Measurements from ENCODE around the gene VBP1.
A peak's percentile ranks its signal among the peaks of the same experiment; 100 is the strongest.
"Not testable (repeated sequence)": the region's sequence is repeated elsewhere in the genome, so short reads cannot be mapped to it uniquely, and the experiment has no call there.

The VBP1 gene

GRCh38 chrX:155259752-155260151 is 43.5 kb downstream of the VBP1 start:
- no peak for FAIRE-seq

GRCh38 chrX:155262970-155263754 is 46.9 kb downstream of the VBP1 start:
- FAIRE-seq (no peak), DNase-seq (ENCODE audit: insufficient read length, low spot score) (no peak)
- TF ChIP-seq SPI1 (IDR thresholded peaks at IDR 0.05; ENCODE audit: low read depth, low read length) (no peak), TAF1 (IDR thresholded peaks at IDR 0.05; ENCODE audit: low read depth, low read length) (no peak), POU2F2 (IDR thresholded peaks at IDR 0.05; ENCODE audit: low read depth, low read length) (no peak), POLR2A (IDR thresholded peaks at IDR 0.05; ENCODE audit: low read depth, low read length) (no peak), PAX5 (IDR thresholded peaks at IDR 0.05; ENCODE audit: insufficient read depth, low read length, severe bottlenecking) (no peak), POLR2AphosphoS5 (IDR thresholded peaks at IDR 0.05; ENCODE audit: low read depth, low read length) (no peak)

More at GRCh38 chrX:155259752-155260151, 43.5 kb downstream of the VBP1 start:
- DNase-seq (ENCODE audit: insufficient read length, low spot score): no peak
- TF ChIP-seq TAF1 (IDR thresholded peaks at IDR 0.05; ENCODE audit: low read depth, low read length): no peak

- TF ChIP-seq POLR2AphosphoS5 (IDR thresholded peaks at IDR 0.05; ENCODE audit: low read depth, low read length) (peak; percentile 32; the same call in 1 of the 2 replicates), PAX5 (IDR thresholded peaks at IDR 0.05; ENCODE audit: insufficient read depth, low read length, severe bottlenecking) (no peak)
- peak; percentile 22 for DNase-seq (ENCODE audit: insufficient read length, low spot score)
- peak; percentile 99 for FAIRE-seq
Measured at GRCh38 chrX:155263854-155264628, 47.8 kb downstream of the VBP1 start, which contains the start of gene RAB39B. TSS of gene RAB39B (minus strand) at chrX:155264491. CDS start at chrX:155264288, 203 bp downstream.

GRCh38 chrX:155266439-155266838 is 50.2 kb downstream of the VBP1 start:
- TF ChIP-seq POLR2A (IDR thresholded peaks at IDR 0.05; ENCODE audit: low read depth, low read length): no peak
- no peak for TF ChIP-seq POLR2AphosphoS5 (IDR thresholded peaks at IDR 0.05; ENCODE audit: low read depth, low read length)
- TF ChIP-seq POU2F2 (IDR thresholded peaks at IDR 0.05; ENCODE audit: low read depth, low read length): no peak
- no peak for TF ChIP-seq TAF1 (IDR thresholded peaks at IDR 0.05; ENCODE audit: low read depth, low read length)
- no peak for TF ChIP-seq SPI1 (IDR thresholded peaks at IDR 0.05; ENCODE audit: low read depth, low read length)
- no peak for TF ChIP-seq PAX5 (IDR thresholded peaks at IDR 0.05; ENCODE audit: insufficient read depth, low read length, severe bottlenecking)
- no peak for FAIRE-seq
- no peak for DNase-seq (ENCODE audit: insufficient read length, low spot score)

- not testable (repeated sequence) for FAIRE-seq; DNase-seq (ENCODE audit: insufficient read length, low spot score)
Measured at GRCh38 chrX:155267995-155268394, 51.7 kb downstream of the VBP1 start.

- DNase-seq (ENCODE audit: insufficient read length, low spot score) (no peak), FAIRE-seq (no peak)
- TF ChIP-seq POLR2AphosphoS5 (IDR thresholded peaks at IDR 0.05; ENCODE audit: low read depth, low read length) (no peak), TAF1 (IDR thresholded peaks at IDR 0.05; ENCODE audit: low read depth, low read length) (no peak), POLR2A (IDR thresholded peaks at IDR 0.05; ENCODE audit: low read depth, low read length) (no peak), SPI1 (IDR thresholded peaks at IDR 0.05; ENCODE audit: low read depth, low read length) (no peak), POU2F2 (IDR thresholded peaks at IDR 0.05; ENCODE audit: low read depth, low read length) (no peak), PAX5 (IDR thresholded peaks at IDR 0.05; ENCODE audit: insufficient read depth, low read length, severe bottlenecking) (no peak)
Measured at GRCh38 chrX:155270969-155271368, 54.7 kb downstream of the VBP1 start.

GRCh38 chrX:155279873-155280272 is 63.6 kb downstream of the VBP1 start:
- FAIRE-seq: no peak
- TF ChIP-seq SPI1 (IDR thresholded peaks at IDR 0.05; ENCODE audit: low read depth, low read length) (no peak), POLR2A (IDR thresholded peaks at IDR 0.05; ENCODE audit: low read depth, low read length) (no peak), POLR2AphosphoS5 (IDR thresholded peaks at IDR 0.05; ENCODE audit: low read depth, low read length) (no peak), POU2F2 (IDR thresholded peaks at IDR 0.05; ENCODE audit: low read depth, low read length) (no peak), TAF1 (IDR thresholded peaks at IDR 0.05; ENCODE audit: low read depth, low read length) (no peak), PAX5 (IDR thresholded peaks at IDR 0.05; ENCODE audit: insufficient read depth, low read length, severe bottlenecking) (no peak)
- DNase-seq (ENCODE audit: insufficient read length, low spot score): no peak
